ENCODE data around the gene VSX2. TPM values are rescaled to one million over a fixed set of nuclear protein-coding genes. Genes with fewer than 3 reads are reported as not detected.

The VSX2 gene
- total RNA-seq, 1 experiment from 2014 or later: not detected

- Histone ChIP-seq H3K4me1 (ENCODE audit: insufficient read depth, low read length) (no peaks in the 10 kb centered on the region), H3K9ac (ENCODE audit: low read length) (no peak overlapping the region), H3K4me2 (ENCODE audit: low read length) (no peak overlapping the region), H3K9me3 (ENCODE audit: low read length) (no peaks in the 10 kb centered on the region), H3K27ac (ENCODE audit: low read length) (no peak overlapping the region), H3K4me3 (ENCODE audit: low read length) (no peak overlapping the region), H3K79me2 (ENCODE audit: low read length) (no peaks in the 10 kb centered on the region), H3K9me2 (replicated peaks; ENCODE audit: low read length) (no peaks in the 10 kb centered on the region), H2AFZ (ENCODE audit: low read length) (no peak overlapping the region), H4K20me1 (ENCODE audit: low read length) (no peaks in the 10 kb centered on the region), H3K36me3 (ENCODE audit: low read depth, low read length) (no peaks in the 10 kb centered on the region), H3F3A (ENCODE audit: low read length, unreplicated experiment) (no peaks in the 10 kb centered on the region), H3K27me3 (ENCODE audit: low read length) (no peaks in the 10 kb centered on the region)
- intact Hi-C loops (cut with micrococcal nuclease): loop anchor here (2.0 kb wide), 1 partner anchor 33 kb away; no protein-coding TSS in a partner anchor
- BruUV-seq (replicated peaks): no TSS peak
- DNase-seq (peak; percentile 29), ATAC-seq (peak; percentile 41)
- POLR2A ChIA-PET (ENCODE audit: unreplicated experiment): no interaction called here
- TF ChIP-seq EZH2phosphoT487 (IDR thresholded peaks at IDR 0.05; ENCODE audit: borderline replicate concordance, low read length): no peak
- no peak for TF ChIP-seq CTCF (conservative IDR thresholded peaks at IDR 0.05; ENCODE audit: low read depth, low read length)
- TF ChIP-seq EZH2 (IDR thresholded peaks at IDR 0.05; ENCODE audit: low read length, unreplicated experiment): no peak
- CTCF ChIA-PET: no interaction called here
Measured at GRCh38 chr14:74249433-74250375, 10.5 kb downstream of the VSX2 start.

GRCh38 chr14:74255281-74255680, 16.0 kb downstream of the VSX2 start:
- TF ChIP-seq EZH2phosphoT487 (IDR thresholded peaks at IDR 0.05; ENCODE audit: borderline replicate concordance, low read length) (no peak), CTCF (conservative IDR thresholded peaks at IDR 0.05; ENCODE audit: low read depth, low read length) (no peak), EZH2 (IDR thresholded peaks at IDR 0.05; ENCODE audit: low read length, unreplicated experiment) (no peak)
- Histone ChIP-seq H3K4me2 (ENCODE audit: low read length) (no peak overlapping the region), H3K9ac (ENCODE audit: low read length) (no peak overlapping the region), H3K79me2 (ENCODE audit: low read length) (no peaks in the 10 kb centered on the region), H4K20me1 (ENCODE audit: low read length) (no peaks in the 10 kb centered on the region), H2AFZ (ENCODE audit: low read length) (no peak overlapping the region), H3K4me3 (ENCODE audit: low read length) (no peak overlapping the region), H3K4me1 (ENCODE audit: insufficient read depth, low read length) (no peaks in the 10 kb centered on the region), H3F3A (ENCODE audit: low read length, unreplicated experiment) (no peaks in the 10 kb centered on the region), H3K27ac (ENCODE audit: low read length) (no peak overlapping the region), H3K9me2 (replicated peaks; ENCODE audit: low read length) (no peaks in the 10 kb centered on the region), H3K27me3 (ENCODE audit: low read length) (peaks cover 9% of the 10 kb centered on the region), H3K9me3 (ENCODE audit: low read length) (no peaks in the 10 kb centered on the region), H3K36me3 (ENCODE audit: low read depth, low read length) (no peaks in the 10 kb centered on the region)
- DNase-seq: no peak
- intact Hi-C loops (cut with micrococcal nuclease): no loop called here
- CTCF ChIA-PET: no interaction called here
- ATAC-seq: no peak
- BruUV-seq (replicated peaks): no TSS peak
- POLR2A ChIA-PET (ENCODE audit: unreplicated experiment): interaction anchor here (0.6 kb wide), 1 partner anchor 181 kb away, joined by 3 read pairs; no protein-coding TSS in a partner anchor

All from PC-3 (cell line).